ENCODE results near the gene FIP1L1. TPM values are rescaled to one million over a fixed set of nuclear protein-coding genes. Genes with fewer than 3 reads are reported as not detected.

Gene FIP1L1
- total RNA-seq, 1 donor from 2014 or later: 56.4 TPM

DNA sequence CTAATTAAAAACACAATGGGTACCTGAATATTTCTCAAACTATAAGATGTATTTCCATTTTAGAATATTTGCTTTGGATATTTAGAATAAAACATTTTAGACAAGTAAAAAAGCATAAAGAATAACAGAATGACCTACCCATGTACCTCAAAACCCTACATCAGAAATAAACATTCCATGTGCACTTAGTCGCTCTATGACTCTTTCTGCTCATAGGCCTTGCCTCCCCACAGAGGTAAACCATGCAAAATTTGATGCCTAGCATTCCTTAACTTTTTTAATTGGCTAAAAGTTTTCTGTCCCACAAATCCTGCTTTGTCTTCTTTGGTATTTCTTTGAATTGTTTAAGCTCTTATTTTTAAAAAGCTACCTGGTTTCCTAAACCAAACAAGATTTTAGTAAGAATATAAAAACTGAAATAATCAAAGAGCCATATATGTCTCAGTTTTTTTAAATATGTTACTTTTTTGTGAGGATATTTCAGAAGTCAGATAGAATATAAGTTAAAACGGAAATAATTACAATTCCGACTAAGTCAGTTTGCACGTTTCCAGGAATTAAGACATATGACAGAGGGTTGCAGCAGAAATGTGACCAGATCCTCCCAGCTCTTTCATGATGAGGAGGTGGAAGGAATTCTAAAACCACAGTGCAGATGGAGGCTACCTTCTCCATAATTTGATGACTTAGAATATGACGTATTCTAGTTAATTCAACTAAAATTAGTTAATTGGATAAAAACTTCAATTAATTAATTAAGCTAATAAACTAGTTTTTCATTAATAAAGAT is 102.5 kb downstream of the FIP1L1 start:
- Histone ChIP-seq H3K27ac (ENCODE audit: low read depth, low read length) (no peak overlapping the region), H3K9me3 (ENCODE audit: control insufficient read depth in 3 of 3, low read length in 3 of 3) (no peaks in the 10 kb centered on the region), H3K4me1 (ENCODE audit: control insufficient read depth in 3 of 3, insufficient read depth in 3 of 3, low read length in 3 of 3) (peaks cover 0 to 2% (median 0%) of the 10 kb centered on the region in 3 donors), H3K4me3 (ENCODE audit: low read length in 3 of 3) (no peak overlapping the region), H3K36me3 (ENCODE audit: control insufficient read depth in 3 of 3, insufficient read depth in 3 of 3, low read length in 3 of 3) (no peaks in the 10 kb centered on the region), H3K27me3 (ENCODE audit: control insufficient read depth in 3 of 3, insufficient read depth in 3 of 3, low read length in 3 of 3) (no peaks in the 10 kb centered on the region), H3K9ac (ENCODE audit: low read depth in 1 of 3, low read length in 3 of 3) (no peak overlapping the region)

DNA sequence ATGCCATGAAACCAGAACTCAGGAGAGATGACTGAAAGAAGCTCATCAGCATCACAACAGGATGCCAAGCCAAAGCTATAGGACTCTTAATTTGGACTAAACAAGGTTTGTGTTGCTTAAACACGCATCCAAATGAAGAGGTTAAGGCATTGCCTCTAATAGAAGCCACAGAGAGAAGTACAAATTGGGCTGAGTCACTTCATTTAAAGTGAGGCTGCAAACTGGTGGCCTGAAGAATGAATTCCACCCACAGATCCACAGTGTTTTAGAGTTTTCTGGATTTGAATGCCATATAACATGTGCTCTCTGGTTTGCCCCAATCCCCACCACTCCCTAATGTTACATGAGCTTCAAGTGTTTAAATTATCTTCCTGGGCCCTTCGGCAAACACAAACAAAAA is 103.5 kb downstream of the FIP1L1 start:
- Histone ChIP-seq H3K36me3 (ENCODE audit: control insufficient read depth in 3 of 3, insufficient read depth in 3 of 3, low read length in 3 of 3) (no peaks in the 10 kb centered on the region), H3K4me1 (ENCODE audit: control insufficient read depth in 3 of 3, insufficient read depth in 3 of 3, low read length in 3 of 3) (peaks cover 0 to 2% (median 0%) of the 10 kb centered on the region in 3 donors)

DNA sequence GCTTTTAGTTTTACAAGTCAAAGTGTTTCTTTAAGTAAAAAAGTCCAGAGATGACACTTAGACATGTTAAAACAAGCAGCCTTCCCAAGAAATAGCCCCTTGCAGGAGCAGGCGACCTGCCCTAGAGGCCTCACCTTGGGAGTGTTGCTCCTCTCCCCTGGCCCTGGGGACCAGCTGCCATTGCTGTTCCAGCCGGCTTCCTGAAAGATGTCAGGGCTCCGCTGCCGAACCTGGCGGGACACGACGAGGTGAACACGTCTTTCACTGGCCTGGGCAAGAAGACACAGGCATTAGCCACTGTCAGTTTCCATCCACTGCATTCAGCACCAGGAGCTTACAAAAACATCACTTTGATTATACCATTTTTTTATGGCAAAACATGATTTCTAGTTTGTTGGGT is 104.1 kb downstream of the FIP1L1 start:
- H3K9me3 ChIP-seq (ENCODE audit: control insufficient read depth in 3 of 3, low read length in 3 of 3): no peaks in the 10 kb centered on the region
- peaks cover 0 to 2% (median 0%) of the 10 kb centered on the region in 3 donors for H3K4me1 ChIP-seq (ENCODE audit: control insufficient read depth in 3 of 3, insufficient read depth in 3 of 3, low read length in 3 of 3)
- H3K36me3 ChIP-seq (ENCODE audit: control insufficient read depth in 3 of 3, insufficient read depth in 3 of 3, low read length in 3 of 3): no peaks in the 10 kb centered on the region
- H3K4me3 ChIP-seq (ENCODE audit: low read length in 3 of 3): no peak overlapping the region
- no peaks in the 10 kb centered on the region for H3K27me3 ChIP-seq (ENCODE audit: control insufficient read depth in 3 of 3, insufficient read depth in 3 of 3, low read length in 3 of 3)
- no peak overlapping the region for H3K9ac ChIP-seq (ENCODE audit: low read depth in 1 of 3, low read length in 3 of 3)
- no peak overlapping the region for H3K27ac ChIP-seq (ENCODE audit: low read depth, low read length)

More for the DNA sequence above, 103.5 kb downstream of the FIP1L1 start:
- Histone ChIP-seq H3K9ac (ENCODE audit: low read depth in 1 of 3, low read length in 3 of 3) (no peak overlapping the region), H3K27me3 (ENCODE audit: control insufficient read depth in 3 of 3, insufficient read depth in 3 of 3, low read length in 3 of 3) (no peaks in the 10 kb centered on the region), H3K27ac (ENCODE audit: low read depth, low read length) (no peak overlapping the region), H3K9me3 (ENCODE audit: control insufficient read depth in 3 of 3, low read length in 3 of 3) (no peaks in the 10 kb centered on the region), H3K4me3 (ENCODE audit: low read length in 3 of 3) (no peak overlapping the region)

DNA sequence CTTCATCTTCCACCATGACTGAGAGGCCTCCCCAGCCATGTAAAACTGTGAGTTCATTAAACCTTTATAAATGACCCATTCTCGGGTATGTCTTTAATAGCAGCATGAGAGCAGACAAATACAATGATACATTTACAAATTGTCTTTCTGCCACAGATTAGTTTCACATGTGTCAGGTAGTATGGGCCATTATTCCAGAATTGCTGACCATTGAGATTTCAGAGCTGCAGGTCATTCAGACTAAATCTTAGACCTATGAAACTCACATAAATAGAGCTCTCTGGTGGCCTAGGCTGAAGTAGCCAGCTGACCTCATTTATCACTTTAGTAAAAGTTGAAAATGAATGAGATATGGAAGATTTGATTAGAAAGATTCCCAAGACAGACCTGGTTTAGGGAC is 105.8 kb downstream of the FIP1L1 start:
- no peak overlapping the region for H3K4me3 ChIP-seq (ENCODE audit: low read length in 3 of 3)
- H3K27me3 ChIP-seq (ENCODE audit: control insufficient read depth in 3 of 3, insufficient read depth in 3 of 3, low read length in 3 of 3): no peaks in the 10 kb centered on the region
- H3K4me1 ChIP-seq (ENCODE audit: control insufficient read depth in 3 of 3, insufficient read depth in 3 of 3, low read length in 3 of 3): no peaks in the 10 kb centered on the region
- no peaks in the 10 kb centered on the region for H3K9me3 ChIP-seq (ENCODE audit: control insufficient read depth in 3 of 3, low read length in 3 of 3)
- no peak overlapping the region for H3K9ac ChIP-seq (ENCODE audit: low read depth in 1 of 3, low read length in 3 of 3)
- H3K27ac ChIP-seq (ENCODE audit: low read depth, low read length): no peak overlapping the region
- H3K36me3 ChIP-seq (ENCODE audit: control insufficient read depth in 3 of 3, insufficient read depth in 3 of 3, low read length in 3 of 3): no peaks in the 10 kb centered on the region

DNA sequence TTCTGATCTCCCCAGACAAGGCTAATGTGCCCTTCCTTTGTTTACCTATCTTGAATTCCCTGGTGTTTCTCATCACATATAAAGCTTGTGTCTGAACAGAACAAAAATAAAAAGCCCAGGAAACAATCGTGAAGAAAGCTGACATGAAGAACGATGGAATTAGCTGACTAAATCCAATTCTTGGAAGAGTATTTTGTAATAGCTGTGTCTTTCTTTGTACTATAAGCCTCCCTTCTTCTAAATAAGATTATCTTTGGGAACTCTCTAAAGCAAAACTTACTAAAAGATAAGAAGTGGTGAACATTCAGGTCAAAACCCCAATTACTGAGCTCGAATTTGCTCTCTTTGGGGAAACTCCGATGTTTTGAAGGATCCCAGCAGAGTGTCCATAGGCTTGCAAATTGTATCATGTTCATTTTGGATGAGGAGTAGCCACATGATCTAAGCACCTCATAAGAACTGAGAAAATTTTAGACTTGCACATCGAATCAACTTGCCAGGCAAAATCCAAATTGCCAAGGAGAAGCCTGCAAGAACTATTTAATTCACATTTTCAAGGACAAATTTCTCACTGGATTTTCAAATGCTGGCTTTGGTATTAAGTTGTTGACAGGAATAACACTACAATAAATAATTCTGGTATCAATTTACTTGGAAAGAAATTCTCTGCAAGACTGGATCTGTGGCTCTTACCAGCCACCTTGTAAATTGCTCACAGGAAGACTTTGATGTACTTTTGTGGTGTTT is 107.6 kb downstream of the FIP1L1 start:
- Histone ChIP-seq H3K27ac (ENCODE audit: low read depth, low read length) (no peak overlapping the region), H3K4me1 (ENCODE audit: control insufficient read depth in 3 of 3, insufficient read depth in 3 of 3, low read length in 3 of 3) (no peaks in the 10 kb centered on the region), H3K4me3 (ENCODE audit: low read length in 3 of 3) (no peak overlapping the region), H3K9me3 (ENCODE audit: control insufficient read depth in 3 of 3, low read length in 3 of 3) (no peaks in the 10 kb centered on the region), H3K9ac (ENCODE audit: low read depth in 1 of 3, low read length in 3 of 3) (no peak overlapping the region), H3K27me3 (ENCODE audit: control insufficient read depth in 3 of 3, insufficient read depth in 3 of 3, low read length in 3 of 3) (no peaks in the 10 kb centered on the region), H3K36me3 (ENCODE audit: control insufficient read depth in 3 of 3, insufficient read depth in 3 of 3, low read length in 3 of 3) (no peaks in the 10 kb centered on the region)

DNA sequence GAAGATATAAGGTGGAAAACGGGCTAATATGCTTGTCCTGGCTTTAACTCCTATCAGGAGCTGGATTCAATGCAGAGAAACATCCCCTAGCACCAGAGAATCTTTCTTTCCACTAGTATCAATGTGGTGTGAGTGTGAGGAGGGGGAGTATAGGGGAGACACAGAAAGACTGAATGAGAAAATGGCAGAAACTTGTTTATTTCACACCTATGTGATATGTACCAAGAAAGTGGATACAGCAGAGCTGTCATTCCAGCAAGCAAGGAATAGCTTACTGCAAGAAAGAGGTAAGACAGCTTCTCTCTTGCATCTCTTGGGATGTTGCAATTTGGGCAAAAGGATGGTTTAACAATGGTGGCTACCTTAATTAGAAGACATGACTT is 108.2 kb downstream of the FIP1L1 start:
- H3K27ac ChIP-seq (ENCODE audit: low read depth, low read length): no peak overlapping the region
- no peak overlapping the region for H3K4me3 ChIP-seq (ENCODE audit: low read length in 3 of 3)
- no peaks in the 10 kb centered on the region for H3K27me3 ChIP-seq (ENCODE audit: control insufficient read depth in 3 of 3, insufficient read depth in 3 of 3, low read length in 3 of 3)
- H3K9me3 ChIP-seq (ENCODE audit: control insufficient read depth in 3 of 3, low read length in 3 of 3): no peaks in the 10 kb centered on the region
- no peak overlapping the region for H3K9ac ChIP-seq (ENCODE audit: low read depth in 1 of 3, low read length in 3 of 3)
- peaks cover 0 to 3% (median 3%) of the 10 kb centered on the region in 3 donors for H3K4me1 ChIP-seq (ENCODE audit: control insufficient read depth in 3 of 3, insufficient read depth in 3 of 3, low read length in 3 of 3)
- H3K36me3 ChIP-seq (ENCODE audit: control insufficient read depth in 3 of 3, insufficient read depth in 3 of 3, low read length in 3 of 3): no peaks in the 10 kb centered on the region

DNA sequence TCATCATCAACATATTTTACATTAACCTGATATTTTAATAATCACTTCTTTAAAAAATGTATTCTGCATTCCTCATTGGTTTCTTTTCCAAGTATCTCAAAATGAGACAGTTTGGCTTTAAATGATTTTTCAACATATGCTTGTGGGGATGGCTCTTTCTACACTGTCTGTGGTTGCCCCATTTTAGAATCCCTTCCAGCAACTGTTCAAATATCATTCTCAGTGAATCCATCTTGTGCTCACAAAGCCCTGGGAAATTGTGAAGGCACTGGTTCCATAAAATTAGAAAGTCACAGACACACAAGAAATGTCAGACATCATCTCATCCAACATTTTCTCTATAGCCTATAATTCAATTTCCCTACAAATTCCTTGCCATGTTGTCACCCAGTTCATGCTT is 110.3 kb downstream of the FIP1L1 start:
- Histone ChIP-seq H3K9me3 (ENCODE audit: control insufficient read depth in 3 of 3, low read length in 3 of 3) (no peaks in the 10 kb centered on the region), H3K9ac (ENCODE audit: low read depth in 1 of 3, low read length in 3 of 3) (no peak overlapping the region), H3K36me3 (ENCODE audit: control insufficient read depth in 3 of 3, insufficient read depth in 3 of 3, low read length in 3 of 3) (no peaks in the 10 kb centered on the region), H3K27me3 (ENCODE audit: control insufficient read depth in 3 of 3, insufficient read depth in 3 of 3, low read length in 3 of 3) (no peaks in the 10 kb centered on the region), H3K4me3 (ENCODE audit: low read length in 3 of 3) (no peak overlapping the region), H3K4me1 (ENCODE audit: control insufficient read depth in 3 of 3, insufficient read depth in 3 of 3, low read length in 3 of 3) (peaks cover 0 to 7% (median 3%) of the 10 kb centered on the region in 3 donors), H3K27ac (ENCODE audit: low read depth, low read length) (no peak overlapping the region)

DNA sequence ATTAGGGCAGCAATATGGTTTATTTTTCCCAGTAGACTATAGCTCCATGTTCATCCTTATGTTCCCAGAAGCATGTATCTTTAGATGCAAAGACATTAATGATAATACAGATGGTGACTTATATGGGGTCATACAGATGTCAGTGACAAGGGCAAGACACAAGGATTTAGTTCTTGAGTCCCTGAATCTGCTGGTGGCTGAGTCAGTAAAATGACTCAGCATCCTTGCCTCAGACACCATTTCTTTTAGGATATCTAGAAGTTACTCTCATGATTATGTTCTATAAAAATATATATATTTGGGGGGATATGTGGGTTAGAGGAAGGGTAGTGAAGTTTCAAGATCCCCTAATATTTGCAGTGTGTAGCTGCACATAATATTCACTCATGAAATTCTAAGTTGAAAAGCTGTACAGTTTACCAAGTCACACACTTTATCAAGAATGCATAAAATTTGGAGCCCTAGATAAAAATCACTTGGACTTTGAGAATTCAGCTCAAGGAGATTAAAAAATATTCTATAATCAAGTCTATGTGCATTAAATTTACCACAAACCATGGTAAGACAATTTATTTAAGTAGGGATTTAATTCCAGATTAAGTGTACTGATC is 111.9 kb downstream of the FIP1L1 start:
- no peaks in the 10 kb centered on the region for H3K36me3 ChIP-seq (ENCODE audit: control insufficient read depth in 3 of 3, insufficient read depth in 3 of 3, low read length in 3 of 3)
- H3K27ac ChIP-seq (ENCODE audit: low read depth, low read length): no peak overlapping the region
- H3K4me3 ChIP-seq (ENCODE audit: low read length in 3 of 3): no peak overlapping the region
- H3K4me1 ChIP-seq (ENCODE audit: control insufficient read depth in 3 of 3, insufficient read depth in 3 of 3, low read length in 3 of 3): peaks cover 0 to 7% (median 3%) of the 10 kb centered on the region in 3 donors
- H3K9me3 ChIP-seq (ENCODE audit: control insufficient read depth in 3 of 3, low read length in 3 of 3): no peaks in the 10 kb centered on the region
- H3K9ac ChIP-seq (ENCODE audit: low read depth in 1 of 3, low read length in 3 of 3): no peak overlapping the region
- no peaks in the 10 kb centered on the region for H3K27me3 ChIP-seq (ENCODE audit: control insufficient read depth in 3 of 3, insufficient read depth in 3 of 3, low read length in 3 of 3)

DNA sequence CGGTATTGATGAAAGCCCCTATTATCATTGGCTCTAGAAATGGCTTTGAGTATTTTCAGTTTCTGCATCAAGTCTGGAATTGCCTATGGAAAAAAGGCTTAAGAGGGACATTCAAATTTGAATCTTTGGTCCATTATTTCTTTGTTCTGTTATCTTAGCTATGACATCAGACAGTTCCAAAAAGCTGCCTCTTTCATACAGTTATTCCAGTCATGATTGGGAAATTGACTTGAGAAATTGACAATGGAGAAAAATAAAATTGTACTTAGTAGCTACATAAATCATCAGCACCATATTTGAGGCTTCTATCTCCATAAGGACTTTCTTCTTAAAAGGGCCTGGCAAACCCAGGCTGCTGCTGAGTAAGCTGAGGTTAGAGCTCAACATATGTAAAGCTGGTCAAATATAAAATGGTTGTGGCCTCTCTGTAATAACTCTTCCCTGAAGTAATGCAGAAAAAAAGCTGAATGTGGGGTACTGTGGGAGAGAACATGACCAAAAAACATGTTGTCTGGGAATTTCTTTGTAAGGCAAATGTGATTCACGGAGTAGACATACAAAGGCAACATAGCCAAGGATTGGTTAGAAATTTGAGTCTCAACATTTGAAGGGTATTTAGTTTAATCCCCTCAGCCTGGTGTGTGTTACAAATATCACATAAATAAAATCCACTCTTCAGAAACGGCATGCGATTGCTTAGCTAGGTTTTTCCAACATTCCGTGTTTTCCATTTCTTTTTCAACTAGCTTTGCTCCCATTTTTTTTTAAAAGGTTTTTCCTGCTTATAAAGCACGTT is 112.9 kb downstream of the FIP1L1 start:
- H3K27ac ChIP-seq (ENCODE audit: low read depth, low read length): peak overlapping the region; percentile 11
- peak overlapping the region in 1 of 3 donors; percentile 12 for H3K9ac ChIP-seq (ENCODE audit: low read depth in 1 of 3, low read length in 3 of 3)
- H3K4me3 ChIP-seq (ENCODE audit: low read length in 3 of 3): no peak overlapping the region
- H3K27me3 ChIP-seq (ENCODE audit: control insufficient read depth in 3 of 3, insufficient read depth in 3 of 3, low read length in 3 of 3): no peaks in the 10 kb centered on the region
- H3K9me3 ChIP-seq (ENCODE audit: control insufficient read depth in 3 of 3, low read length in 3 of 3): no peaks in the 10 kb centered on the region
- peaks cover 0 to 7% (median 3%) of the 10 kb centered on the region in 3 donors for H3K4me1 ChIP-seq (ENCODE audit: control insufficient read depth in 3 of 3, insufficient read depth in 3 of 3, low read length in 3 of 3)
- H3K36me3 ChIP-seq (ENCODE audit: control insufficient read depth in 3 of 3, insufficient read depth in 3 of 3, low read length in 3 of 3): no peaks in the 10 kb centered on the region

All from skeletal muscle tissue (tissue), 4 donors.